GM19463 (cell line): ENCODE data around the gene PRDM12.

ENCODE experiments used
- ATAC-seq: cut with Tn5 transposase; IDR thresholded peaks from one replicate; pipeline ENCODE4 v1.9.1; 2021; ENCODE audit warnings: mild to moderate bottlenecking, moderate library complexity; ENCODE audit not compliant: unreplicated experiment

The PRDM12 gene

GRCh38 chr9:130687615-130688014 lies 23.2 kb downstream of the PRDM12 start:
- ATAC-seq: no peak

GRCh38 chr9:130688072-130688471 lies 23.7 kb downstream of the PRDM12 start:
- no peak for ATAC-seq

GRCh38 chr9:130689572-130689936 lies 25.2 kb downstream of the PRDM12 start:
- no peak for ATAC-seq

- ATAC-seq: no peak
Measured at GRCh38 chr9:130689937-130690700, 25.7 kb downstream of the PRDM12 start.

GRCh38 chr9:130692321-130692720 lies 27.9 kb downstream of the PRDM12 start:
- no peak for ATAC-seq

GRCh38 chr9:130693101-130693425 lies 28.7 kb downstream of the PRDM12 start:
- no peak for ATAC-seq

- peak; percentile 98 for ATAC-seq
Measured at GRCh38 chr9:130693426-130694191, 29.2 kb downstream of the PRDM12 start, which contains the start of gene EXOSC2. TSS of gene EXOSC2 (plus strand) at chr9:130693780. CDS start at chr9:130693792, 12 bp downstream.

- ATAC-seq: no peak
Measured at GRCh38 chr9:130694205-130694604, 29.8 kb downstream of the PRDM12 start.

GRCh38 chr9:130696139-130696650 lies 31.8 kb downstream of the PRDM12 start:
- no peak for ATAC-seq

GRCh38 chr9:130696996-130697395 lies 32.6 kb downstream of the PRDM12 start:
- ATAC-seq: no peak

GRCh38 chr9:130698514-130698913 lies 34.1 kb downstream of the PRDM12 start:
- ATAC-seq: no peak

GRCh38 chr9:130699047-130699446 lies 34.7 kb downstream of the PRDM12 start:
- no peak for ATAC-seq

- no peak for ATAC-seq
Measured at GRCh38 chr9:130701059-130702022, 36.9 kb downstream of the PRDM12 start.

- no peak for ATAC-seq
Measured at GRCh38 chr9:130703501-130703900, 39.1 kb downstream of the PRDM12 start.

GRCh38 chr9:130707225-130707976 lies 43.0 kb downstream of the PRDM12 start:
- ATAC-seq: no peak

GRCh38 chr9:130710822-130711352 lies 46.5 kb downstream of the PRDM12 start:
- ATAC-seq: no peak

GRCh38 chr9:130711469-130711868 lies 47.1 kb downstream of the PRDM12 start:
- no peak for ATAC-seq

GRCh38 chr9:130712564-130713285 lies 48.3 kb downstream of the PRDM12 start:
- ATAC-seq: peak; percentile 93

- no peak for ATAC-seq
Measured at GRCh38 chr9:130713286-130713960, 49.0 kb downstream of the PRDM12 start.
